GM23338 (cell line): Measurements from ENCODE around the gene CYB5RL. TPM values are rescaled to one million over a fixed set of nuclear protein-coding genes. Genes with fewer than 3 reads are reported as not detected.

Source experiments
- ATAC-seq: fragments of 200-7000 bp; cut with Tn5 transposase; 3 replicates; pipeline ENCODE4 v1.9.1; 2020
- DNase-seq: peaks from one replicate; pipeline ENCODE4 v3.0.0-alpha.2; 2015; ENCODE audit warnings: low spot score
- H2AFZ ChIP-seq: fragments of 200-600 bp; sonication (generic); 2 replicates; pipeline ENCODE4 v1.8.0; 2016; ENCODE audit warnings: antibody characterized with exemption, mild to moderate bottlenecking, moderate library complexity
- H3F3A ChIP-seq: fragments of 200-600 bp; sonication (generic); replicated peaks from 2 replicates; pipeline ENCODE4 v1.8.0; 2017; ENCODE audit warnings: antibody characterized with exemption, mixed run types, low read depth
- H3K27ac ChIP-seq: fragments of 200-600 bp; sonication (generic); 2 replicates; pipeline ENCODE4 v1.6.1; 2016; ENCODE audit warnings: low read depth
- H3K27me3 ChIP-seq: fragments of 200-600 bp; sonication (generic); 2 replicates; pipeline ENCODE4 v1.8.0; 2016; ENCODE audit warnings: mild to moderate bottlenecking, mixed run types, moderate library complexity; ENCODE audit not compliant: insufficient read depth
- H3K36me3 ChIP-seq: fragments of 200-600 bp; sonication (generic); 2 replicates; pipeline ENCODE4 v1.8.0; 2016; ENCODE audit warnings: mild to moderate bottlenecking; ENCODE audit not compliant: insufficient read depth
- H3K4me1 ChIP-seq: fragments of 200-600 bp; sonication (generic); 2 replicates; pipeline ENCODE4 v1.8.0; 2016; ENCODE audit warnings: mild to moderate bottlenecking, moderate library complexity; ENCODE audit not compliant: insufficient read depth
- H3K4me2 ChIP-seq: fragments of 200-600 bp; sonication (generic); 2 replicates; pipeline ENCODE4 v1.7.1; 2017; ENCODE audit warnings: mixed run types
- H3K4me3 ChIP-seq: fragments of 200-600 bp; sonication (generic); 2 replicates; pipeline ENCODE4 v1.6.1; 2016; ENCODE audit warnings: mixed run types
- H3K79me2 ChIP-seq: fragments of 200-600 bp; sonication (generic); replicated peaks from 2 replicates; pipeline ENCODE4 v1.8.0; 2017; ENCODE audit warnings: mild to moderate bottlenecking; ENCODE audit not compliant: insufficient read depth
- H3K9me2 ChIP-seq: fragments of 200-600 bp; sonication (generic); 2 replicates; pipeline ENCODE4 v1.8.0; 2017; ENCODE audit not compliant: insufficient read depth
- H4K20me1 ChIP-seq: fragments of 200-600 bp; sonication (generic); replicated peaks from 2 replicates; pipeline ENCODE4 v1.8.0; 2017; ENCODE audit warnings: mild to moderate bottlenecking; ENCODE audit not compliant: insufficient read depth
- H3K27ac Mint-ChIP-seq: 2 replicates; pipeline ENCODE4 v1.8.0; 2020; ENCODE audit warnings: inconsistent platforms, mild to moderate bottlenecking, moderate library complexity, mixed read lengths
- H3K27me3 Mint-ChIP-seq: 3 replicates; pipeline ENCODE4 v1.8.0; 2022; ENCODE audit warnings: low read depth, mild to moderate bottlenecking, moderate library complexity, mixed read lengths, inconsistent platforms; ENCODE audit not compliant: insufficient read depth, poor library complexity
- H3K36me3 Mint-ChIP-seq: 3 replicates; pipeline ENCODE4 v1.8.0; 2021; ENCODE audit warnings: low read depth, mild to moderate bottlenecking, inconsistent platforms, moderate library complexity, mixed read lengths
- H3K4me1 Mint-ChIP-seq: 3 replicates; pipeline ENCODE4 v1.8.0; 2020; ENCODE audit warnings: mild to moderate bottlenecking, inconsistent platforms, mixed read lengths
- H3K4me3 Mint-ChIP-seq: 3 replicates; pipeline ENCODE4 v1.8.0; 2021; ENCODE audit warnings: moderate library complexity, mild to moderate bottlenecking, inconsistent platforms, mixed read lengths
- H3K9me3 Mint-ChIP-seq: 3 replicates; pipeline ENCODE4 v1.8.0; 2020; ENCODE audit warnings: moderate library complexity, mild to moderate bottlenecking, inconsistent platforms, mixed read lengths
- EZH2 ChIP-seq: fragments of 200-600 bp; sonication (generic); IDR thresholded peaks from one replicate; pipeline ENCODE4 v1.8.0; 2017; ENCODE audit warnings: antibody characterized with exemption, mild to moderate bottlenecking, low read depth; ENCODE audit not compliant: unreplicated experiment
- EZH2phosphoT487 ChIP-seq: fragments of 200-600 bp; sonication (generic); IDR thresholded peaks from one replicate; pipeline ENCODE4 v1.8.1; 2018; ENCODE audit warnings: antibody characterized with exemption; ENCODE audit not compliant: unreplicated experiment
- POLR2AphosphoS5 ChIP-seq: IDR thresholded peaks from 2 replicates; pipeline ENCODE4 v1.6.1; 2016; ENCODE audit warnings: antibody characterized with exemption, low read depth
- REST ChIP-seq: IDR thresholded peaks from one replicate; pipeline ENCODE4 v1.6.1; 2018; ENCODE audit warnings: antibody characterized with exemption; ENCODE audit not compliant: unreplicated experiment
- STAT1 ChIP-seq: IDR thresholded peaks from one replicate; pipeline ENCODE4 v1.6.1; 2016; ENCODE audit warnings: antibody characterized with exemption; ENCODE audit not compliant: unreplicated experiment
- ZNF462 ChIP-seq: fragments of 250-450 bp; sonication (Bioruptor Pico); IDR thresholded peaks from 2 replicates; pipeline ENCODE4 v1.5.0; 2020; ENCODE audit warnings: mild to moderate bottlenecking, moderate library complexity
- polyA plus RNA-seq: library from polyadenylated mRNA; unstranded; fragments of >200 nt; fragmentation: Nextera tagmentation; extraction: Ambion mirVana; gene quantifications from 2 replicates; pipeline ENCODE4 v1.2.1, GENCODE V29; 2016
- total RNA-seq: library from RNA; depleted of rRNA; stranded (reverse); fragments of >200 nt; shearing (Covaris generic); gene quantifications from 2 replicates; pipeline ENCODE4 v1.2.3, GENCODE V29; 2014

Gene CYB5RL
- total and polyA plus RNA-seq, 2 experiments from 2014 or later = 5.9 to 11.5 TPM

GRCh38 chr1:54237586-54237985, 37.8 kb upstream of the CYB5RL start (continued):
- TF ChIP-seq ZNF462 = no peak

- no peaks in the 10 kb centered on the region for H3K27me3 ChIP-seq
- Mint-ChIP-seq H3K27me3 (peaks cover 2% of the 10 kb centered on the region), H3K27ac (no peak overlapping the region)
- TF ChIP-seq EZH2 (no peak), REST (no peak), STAT1 (no peak), EZH2phosphoT487 (no peak), POLR2AphosphoS5 (no peak), ZNF462 (no peak)
These were observed 34.5 kb upstream of the CYB5RL start for GRCh38 chr1:54234284-54234683.

More at GRCh38 chr1:54234284-54234683, 34.5 kb upstream of the CYB5RL start:
- no peak for ATAC-seq
- H2AFZ ChIP-seq = no peak overlapping the region
- peaks cover 7% of the 10 kb centered on the region for H3K36me3 ChIP-seq
- H3K4me2 ChIP-seq = no peak overlapping the region
- H3K27ac ChIP-seq = no peak overlapping the region
- Mint-ChIP-seq H3K4me3 (no peak overlapping the region), H3K36me3 (peaks cover 68% of the 10 kb centered on the region), H3K4me1 (peaks cover 6% of the 10 kb centered on the region; the same call in 2 of the 3 replicates), H3K9me3 (peaks cover 14% of the 10 kb centered on the region)
- H4K20me1 ChIP-seq = no peaks in the 10 kb centered on the region; the same call in 1 of the 2 replicates
- no peak overlapping the region for H3K4me3 ChIP-seq
- no peaks in the 10 kb centered on the region for H3K9me2 ChIP-seq
- no peak for DNase-seq
- H3K4me1 ChIP-seq = no peaks in the 10 kb centered on the region
- no peaks in the 10 kb centered on the region for H3K79me2 ChIP-seq
- H3F3A ChIP-seq = 0 out of 2 replicates have a peak, but pooled peaks cover 5% of the 10 kb centered on the region
